Colonic mucosa (tissue), 4 donors: ENCODE measurements around the gene FBXO15. TPM values are rescaled to one million over a fixed set of nuclear protein-coding genes. Genes with fewer than 3 reads are reported as not detected.

Experiments used
- DNase-seq: peaks from one replicate; pipeline ENCODE4 v3.0.0-alpha.2; 2020
- H3K27ac ChIP-seq: fragments of 200-600 bp; one replicate; pipeline ENCODE4 v1.8.0; 2021
- H3K27me3 ChIP-seq: fragments of 200-600 bp; one replicate; pipeline ENCODE4 v1.8.0; 2021
- H3K36me3 ChIP-seq: fragments of 200-600 bp; one replicate; pipeline ENCODE4 v1.8.0; 2021
- H3K4me1 ChIP-seq: fragments of 200-600 bp; one replicate; pipeline ENCODE4 v1.8.0; 2021; ENCODE audit warnings: mild to moderate bottlenecking
- H3K4me3 ChIP-seq: fragments of 200-600 bp; one replicate; pipeline ENCODE4 v1.8.0; 2021
- H3K9ac ChIP-seq, 2 donors: one replicate each; pipeline ENCODE4 v1.7.0; 2013; ENCODE audit warnings: control low read depth in 2 of 2, low read depth in 2 of 2, low read length in 2 of 2
- H3K9me3 ChIP-seq: fragments of 200-600 bp; one replicate; pipeline ENCODE4 v1.8.0; 2021
- CTCF ChIP-seq: fragments of 200-600 bp; IDR thresholded peaks from one replicate; pipeline ENCODE4 v1.8.0; 2022; ENCODE audit warnings: antibody characterized with exemption, mild to moderate bottlenecking
- intact Hi-C: fragments of 100-400 bp; cut with DNase I; formaldehyde crosslinking; loops from one replicate; pipeline ENCODE4 v1.14.1; 2022
- total RNA-seq, 2 donors: library from RNA; stranded (reverse); fragmentation: NEBNext Ultra II Directional in 1 of 2; extraction: Animal tissue kit (Norgen Biotek cat#: 25700) in 1 of 2; gene quantifications; one replicate each; pipeline ENCODE4 v1.2.1, GENCODE V29; 2021
- donor health status: healthy.
- donor health status: DM: no; HTN: no; CAD: no.
- donor health status: DM: no; HTN: no; CAD: no.

The FBXO15 gene
- total RNA-seq, 2 donors from 2014 or later, result not detected

GRCh38 chr18:74114116-74114515 is 33.5 kb downstream of the FBXO15 start:
- Histone ChIP-seq H3K9ac (no peak overlapping the region), H3K4me1 (no peaks in the 10 kb centered on the region), H3K27me3 (no peaks in the 10 kb centered on the region), H3K27ac (no peak overlapping the region), H3K9me3 (no peaks in the 10 kb centered on the region), H3K36me3 (no peaks in the 10 kb centered on the region), H3K4me3 (no peak overlapping the region)
- no peak for DNase-seq
- no peak for TF ChIP-seq CTCF
- intact Hi-C loops, result loop anchor here (10.0 kb wide), 1 partner anchor 1349 kb away; no protein-coding TSS in a partner anchor

- no peaks in the 10 kb centered on the region for H3K27me3 ChIP-seq
- intact Hi-C loops, result loop anchor here (10.0 kb wide), 1 partner anchor 1349 kb away; no protein-coding TSS in a partner anchor
- no peak for TF ChIP-seq CTCF
Measured at GRCh38 chr18:74113711-74114110, 33.9 kb downstream of the FBXO15 start.

GRCh38 chr18:74110976-74111375 is 36.7 kb downstream of the FBXO15 start:
- no peak overlapping the region for H3K9ac ChIP-seq
- no peak overlapping the region for H3K27ac ChIP-seq
- no peaks in the 10 kb centered on the region for H3K9me3 ChIP-seq
- no peak for TF ChIP-seq CTCF
- peak; percentile 32 for DNase-seq
- no peaks in the 10 kb centered on the region for H3K36me3 ChIP-seq
- H3K27me3 ChIP-seq, result no peaks in the 10 kb centered on the region
- no peak overlapping the region for H3K4me3 ChIP-seq
- H3K4me1 ChIP-seq, result no peaks in the 10 kb centered on the region
- intact Hi-C loops, result loop anchor here (10.0 kb wide), 1 partner anchor 1346 kb away; no protein-coding TSS in a partner anchor

More at GRCh38 chr18:74113711-74114110, 33.9 kb downstream of the FBXO15 start:
- no peak overlapping the region for H3K4me3 ChIP-seq
- H3K9me3 ChIP-seq, result no peaks in the 10 kb centered on the region
- no peaks in the 10 kb centered on the region for H3K36me3 ChIP-seq
- no peak for DNase-seq
- H3K9ac ChIP-seq, result no peak overlapping the region
- no peaks in the 10 kb centered on the region for H3K4me1 ChIP-seq
- no peak overlapping the region for H3K27ac ChIP-seq

- Histone ChIP-seq H3K27ac (no peak overlapping the region), H3K9me3 (no peaks in the 10 kb centered on the region), H3K4me1 (no peaks in the 10 kb centered on the region), H3K36me3 (no peaks in the 10 kb centered on the region), H3K4me3 (no peak overlapping the region), H3K9ac (no peak overlapping the region), H3K27me3 (no peaks in the 10 kb centered on the region)
- intact Hi-C loops, result loop anchor here (10.0 kb wide), 1 partner anchor 1345 kb away; no protein-coding TSS in a partner anchor
- no peak for DNase-seq
- no peak for TF ChIP-seq CTCF
Measured at GRCh38 chr18:74110149-74110548, 37.5 kb downstream of the FBXO15 start.

GRCh38 chr18:74108460-74108859 is 39.2 kb downstream of the FBXO15 start:
- intact Hi-C loops, result no loop called here
- Histone ChIP-seq H3K36me3 (no peaks in the 10 kb centered on the region), H3K9me3 (no peaks in the 10 kb centered on the region), H3K9ac (no peak overlapping the region), H3K4me3 (no peak overlapping the region), H3K4me1 (no peaks in the 10 kb centered on the region), H3K27me3 (no peaks in the 10 kb centered on the region), H3K27ac (no peak overlapping the region)
- TF ChIP-seq CTCF, result no peak
- DNase-seq, result no peak
